ENCODE data around the gene GSN.
A peak's percentile ranks its signal among the peaks of the same experiment; 100 is the strongest.

The GSN gene

GRCh38 chr9:121246821-121247561 is 21.0 kb upstream of the GSN start:
- DNase-seq, result peak; percentile 95 to 99

- peak; percentile 92 to 93 for DNase-seq
Observed at GRCh38 chr9:121249563-121249962, 18.4 kb upstream of the GSN start.

GRCh38 chr9:121252104-121252851 is 15.7 kb upstream of the GSN start:
- peak; percentile 65 to 74 for DNase-seq

GRCh38 chr9:121253162-121253561 is 14.8 kb upstream of the GSN start:
- no peak for DNase-seq

- DNase-seq, result peak; percentile 43 to 71
Observed at GRCh38 chr9:121253821-121254501, 14.0 kb upstream of the GSN start.

DNA sequence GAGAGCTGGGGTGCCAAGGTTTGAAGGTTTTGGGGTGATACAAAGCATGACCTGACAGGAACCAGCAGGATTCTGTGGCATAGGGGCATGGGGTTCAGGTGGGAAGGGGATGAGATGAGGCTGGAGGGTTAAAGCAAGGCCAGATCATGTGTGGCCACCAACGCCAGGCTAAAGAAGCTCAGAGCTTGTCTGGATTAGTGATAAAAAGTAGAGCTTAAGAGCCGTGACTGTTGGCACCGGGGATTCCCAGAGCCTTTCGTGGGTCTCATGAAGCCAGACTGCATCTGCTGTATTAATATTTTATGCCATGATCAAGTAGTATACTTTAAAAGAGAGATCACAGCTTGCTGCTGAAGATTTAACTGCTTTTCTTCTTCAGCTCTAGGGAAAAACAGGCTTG is 8.5 kb upstream of the GSN start:
- DNase-seq, result no peak

- DNase-seq, result no peak
Observed at GRCh38 chr9:121259935-121260334, 8.0 kb upstream of the GSN start.

DNA sequence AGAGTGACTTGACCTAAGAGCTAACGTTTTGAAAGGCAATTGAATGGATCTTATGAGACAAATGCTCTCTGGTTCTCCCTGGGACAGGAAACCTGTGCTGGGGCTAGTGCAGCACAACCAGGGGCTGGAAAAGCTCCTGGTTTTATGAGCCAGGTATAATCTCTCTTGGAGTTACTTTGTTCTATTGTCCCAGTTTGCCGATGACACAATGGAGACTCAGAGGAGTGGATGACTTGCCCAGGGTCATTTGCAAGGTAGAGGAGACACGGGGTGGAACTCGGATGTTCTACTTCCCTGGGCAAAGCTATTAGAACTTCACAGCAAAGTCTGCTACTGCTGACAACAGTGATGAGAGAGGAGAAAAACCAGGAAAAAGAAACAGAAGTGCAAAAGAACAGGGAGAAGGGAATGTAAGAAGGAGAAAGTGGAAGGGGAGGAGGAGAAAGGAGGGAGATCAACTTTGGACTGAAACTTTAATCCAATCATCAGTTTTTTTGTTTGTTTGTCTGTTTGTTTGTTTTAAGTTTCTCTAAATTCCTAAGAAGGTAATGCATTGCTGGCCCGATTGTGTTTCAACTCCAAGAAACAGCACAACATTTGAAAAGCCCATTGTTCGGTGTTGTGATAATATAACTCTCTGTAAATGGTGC is 7.4 kb upstream of the GSN start:
- DNase-seq, result no peak

DNA sequence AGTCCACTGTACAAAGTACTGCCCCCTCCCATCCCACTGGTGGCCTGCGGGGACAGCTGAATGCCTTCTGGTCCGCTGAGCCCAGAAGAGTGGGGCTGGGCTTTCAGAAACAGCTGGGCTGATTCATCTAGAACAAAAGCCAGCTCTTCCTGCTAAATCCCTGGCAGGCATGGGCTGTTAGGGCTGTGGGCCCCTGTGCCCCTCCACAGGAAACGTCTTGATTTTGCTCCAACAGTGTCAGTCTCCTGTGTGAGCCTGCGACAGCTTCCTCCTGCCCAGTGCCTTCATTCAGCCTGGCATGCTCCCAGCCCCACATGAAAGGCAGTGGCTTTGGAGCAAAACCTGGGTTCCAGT is 6.9 kb upstream of the GSN start:
- DNase-seq, result no peak

DNA sequence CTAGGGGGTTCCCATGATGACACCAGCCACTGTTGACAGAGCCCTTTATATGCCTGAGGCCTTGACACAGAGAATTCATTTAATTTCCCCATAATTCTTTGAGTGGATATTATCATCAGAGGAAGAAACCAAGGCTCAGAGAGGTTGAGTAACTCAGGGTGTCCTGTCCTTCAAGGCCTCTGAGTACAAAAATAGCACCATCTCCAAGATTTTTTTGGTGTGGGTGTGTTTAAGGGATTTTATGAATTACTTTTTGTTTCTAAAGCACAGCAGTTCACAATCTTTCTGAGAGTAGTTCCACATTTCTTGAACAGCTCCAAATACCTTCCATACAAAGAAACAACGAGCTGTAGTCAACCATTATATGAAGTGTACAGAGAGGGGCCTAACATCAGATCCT is 6.2 kb upstream of the GSN start:
- DNase-seq, result peak; percentile 38 to 39

DNA sequence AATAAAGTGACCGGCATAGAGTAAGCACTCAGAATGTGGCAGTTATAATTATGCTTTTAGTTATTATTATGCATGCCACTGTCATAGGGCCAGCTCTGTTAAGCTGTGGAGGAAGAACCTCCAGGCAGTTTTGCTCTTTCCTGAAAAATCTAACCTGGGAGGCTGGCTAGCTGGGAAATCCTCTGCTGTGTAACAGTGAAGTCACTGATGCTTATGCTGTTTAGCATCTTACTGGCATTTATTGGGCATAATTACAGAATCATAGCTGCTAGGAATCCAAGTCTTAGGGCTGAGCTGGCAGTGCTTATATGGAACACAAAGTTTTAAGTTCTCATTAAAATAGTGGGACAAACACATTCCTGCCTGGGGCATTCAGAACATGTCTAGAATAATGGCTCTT is 5.5 kb upstream of the GSN start:
- no peak for DNase-seq

GRCh38 chr9:121262953-121263352 is 5.0 kb upstream of the GSN start:
- no peak for DNase-seq

DNA sequence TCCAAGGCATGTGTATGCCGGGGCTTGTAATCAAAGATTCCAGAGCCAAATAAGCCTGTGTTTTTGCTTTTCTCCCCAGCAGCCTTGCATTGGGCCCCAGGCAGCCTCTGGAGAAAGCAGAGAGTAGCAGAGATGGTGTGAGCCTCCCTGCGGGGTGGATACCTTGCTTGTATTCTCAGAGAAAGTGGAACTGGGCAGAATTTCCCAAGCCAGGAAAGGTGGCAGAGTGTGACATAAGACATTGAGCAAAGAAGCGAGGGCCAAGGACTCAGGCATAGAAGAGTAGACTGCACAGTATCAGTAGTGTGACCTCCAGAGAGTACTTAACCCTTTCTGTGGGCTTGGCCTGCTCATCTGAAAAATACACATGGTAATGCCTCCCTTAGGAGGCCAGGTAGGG is 1.6 kb upstream of the GSN start:
- no peak for DNase-seq

- no peak for DNase-seq
Observed at GRCh38 chr9:121266906-121267650, 884 bp upstream of the GSN start.

DNA sequence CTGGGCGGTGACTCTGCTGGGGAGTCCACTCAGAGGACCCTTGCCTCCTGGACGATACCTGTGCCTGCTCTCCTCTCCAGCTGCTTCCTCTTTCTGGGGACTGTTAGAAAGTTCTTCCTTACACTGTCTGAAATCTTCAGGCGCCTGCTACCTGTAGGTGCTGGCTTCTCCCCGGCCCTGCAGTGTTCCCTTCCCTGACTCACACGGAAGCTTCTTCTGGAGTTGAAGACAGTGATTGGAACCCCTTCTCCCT is 562 bp downstream of the GSN start:
- DNase-seq, result peak; percentile 39 to 40

- peak; percentile 43 to 56 for DNase-seq
Observed at GRCh38 chr9:121268851-121269641, 1.1 kb downstream of the GSN start.

DNA sequence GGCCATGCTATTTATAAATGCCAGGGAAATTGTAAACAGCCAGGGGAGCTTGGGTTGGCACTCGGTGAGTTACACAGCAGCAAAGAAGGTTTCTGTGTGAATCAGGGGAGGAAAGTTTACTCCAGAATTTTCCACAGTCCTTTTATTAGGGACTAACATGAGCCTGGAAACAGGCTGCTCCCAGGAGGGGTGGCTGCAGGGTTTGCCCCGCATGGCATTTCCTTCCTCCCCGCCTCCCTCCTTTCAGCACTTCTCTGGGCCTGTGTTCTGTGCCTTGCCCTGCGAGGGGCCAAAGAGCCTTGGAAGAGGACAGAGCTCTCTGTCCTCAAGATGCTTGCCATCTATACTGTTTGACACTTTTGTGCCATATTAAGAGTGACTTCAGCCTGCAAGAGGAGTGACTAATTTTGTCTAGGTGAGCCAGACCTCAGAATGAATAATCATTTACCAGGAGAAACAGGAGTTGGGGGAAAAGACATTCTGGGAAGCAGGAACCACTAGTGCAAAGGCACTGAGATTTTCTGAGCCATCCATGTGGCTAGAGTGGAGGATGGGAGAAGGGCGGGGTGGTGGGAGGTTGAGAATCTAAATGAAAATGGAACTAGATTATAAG is 1.8 kb downstream of the GSN start:
- peak in 1 of 2 donors; percentile 32 for DNase-seq

GRCh38 chr9:121271368-121272341 is 3.7 kb downstream of the GSN start:
- peak; percentile 89 to 93 for DNase-seq

DNA sequence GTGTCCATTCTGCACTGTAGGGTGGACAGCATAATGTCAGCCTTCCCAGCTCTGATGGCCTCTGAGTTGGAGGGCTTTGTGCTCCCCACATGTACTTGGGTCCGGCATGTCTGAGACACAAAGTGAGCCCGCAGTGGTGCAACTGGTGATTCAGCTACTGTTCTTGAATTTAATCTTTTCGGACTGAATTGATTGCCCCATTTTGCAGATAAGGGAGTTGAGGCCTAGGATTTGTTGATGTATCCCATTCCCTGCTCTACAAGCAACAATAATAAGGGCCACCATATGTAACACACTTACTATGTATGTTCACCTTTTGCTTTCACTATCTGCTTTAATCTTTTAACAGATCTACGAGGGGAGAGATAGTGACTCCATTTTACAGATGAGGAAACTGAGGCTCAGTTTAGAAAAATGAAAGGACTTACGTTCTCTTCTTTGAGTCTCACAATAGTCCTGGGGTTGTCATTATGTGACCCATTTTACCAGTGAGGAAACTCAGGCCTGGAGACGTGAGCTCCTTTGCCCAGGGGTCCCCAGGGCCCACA is 4.5 kb downstream of the GSN start:
- no peak for DNase-seq

All from inflammatory macrophage (primary cell).